Stimulated activated CD4-positive, alpha-beta T cell treated with anti-CD3 and anti-CD28 coated beads, Interleukin-2, amount 100 ng/mL, for 48 hours (primary cell): ENCODE results near the gene GAS7.
"Not testable (repeated sequence)": the region's sequence is repeated elsewhere in the genome, so short reads cannot be mapped to it uniquely, and the experiment has no call there.

Source experiments
- DNase-seq, 2 donors: peaks; one replicate each; pipeline ENCODE4 v3.0.0-alpha.2; 2020

The GAS7 gene

DNA sequence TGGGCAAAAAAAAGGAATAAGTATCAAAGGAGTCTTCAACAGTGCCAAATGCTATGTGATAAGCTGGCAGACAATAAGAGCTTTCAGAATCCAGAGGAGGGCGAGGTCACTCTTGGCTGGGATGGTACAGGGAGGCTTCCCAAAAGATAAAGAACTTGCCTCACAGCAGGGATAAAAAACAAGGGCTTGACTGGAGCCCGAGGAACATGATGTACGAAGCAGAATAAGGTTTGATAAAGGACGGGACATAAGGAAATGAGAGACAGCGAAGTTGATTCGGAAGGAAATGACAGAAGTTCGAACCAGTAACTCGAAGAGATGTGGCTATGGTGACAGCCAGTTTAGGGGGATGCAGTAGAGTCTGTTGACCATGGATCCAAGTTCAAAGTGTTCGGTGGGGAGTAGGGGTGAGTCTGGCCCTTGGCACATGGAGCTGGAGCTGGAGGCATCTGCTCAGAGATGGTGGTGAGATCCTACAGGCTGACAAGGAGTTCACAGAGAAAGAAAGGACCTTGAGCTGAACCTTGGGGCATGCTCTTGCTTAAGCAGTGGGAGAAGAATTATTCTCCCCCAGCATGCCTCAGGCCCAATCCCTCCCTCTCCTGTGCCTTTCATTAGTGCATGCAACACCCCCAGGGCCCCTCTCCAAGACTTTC, 155.7 kb downstream of the GAS7 start:
- no peak for DNase-seq

DNA sequence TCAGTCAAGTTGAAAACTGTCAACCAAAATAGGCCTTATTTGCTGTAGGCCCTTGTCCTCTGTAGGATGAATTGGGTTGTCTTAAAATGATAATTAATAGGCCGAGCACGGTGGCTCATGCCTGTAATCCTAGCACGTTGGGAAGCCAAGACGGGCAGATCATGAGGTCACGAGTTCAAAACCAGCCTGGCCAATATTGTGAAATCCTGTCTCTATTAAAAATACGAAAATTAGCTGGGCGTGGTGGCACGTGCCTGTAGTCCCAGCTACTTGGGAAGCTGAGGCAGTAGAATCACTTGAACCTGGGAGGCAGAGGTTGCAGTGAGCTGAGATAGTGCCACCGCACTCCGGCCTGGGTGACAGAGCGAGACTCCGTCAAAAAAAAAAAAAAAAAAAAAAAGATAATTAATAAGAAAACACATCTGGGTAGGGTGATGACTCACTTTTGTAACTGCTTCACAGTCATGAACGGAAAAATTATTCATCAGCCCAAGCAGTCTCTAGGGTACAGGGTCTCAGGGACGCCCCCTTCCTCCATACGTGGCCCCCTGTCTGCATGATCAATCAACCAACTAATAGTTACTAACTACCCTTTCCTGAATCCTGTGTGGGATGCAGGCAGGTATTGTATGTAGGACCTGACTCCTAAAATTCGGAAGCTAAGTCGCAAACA, 156.4 kb downstream of the GAS7 start:
- DNase-seq: no peak

DNA sequence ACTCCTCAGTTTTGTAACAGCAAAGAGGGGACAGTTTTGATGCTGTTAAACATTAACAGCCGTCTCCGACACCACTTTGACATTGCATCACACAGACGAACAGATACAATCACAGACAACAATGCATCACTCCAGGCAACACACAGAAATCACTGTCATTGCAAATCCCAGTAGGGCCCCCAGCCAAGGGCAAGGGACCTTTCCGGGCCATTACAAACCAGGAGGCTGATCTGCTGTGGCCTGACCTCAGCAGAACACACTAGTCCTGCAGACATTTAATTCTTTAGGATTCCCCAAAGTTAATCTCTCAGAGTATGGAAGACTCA, 157.2 kb downstream of the GAS7 start:
- DNase-seq: no peak

DNA sequence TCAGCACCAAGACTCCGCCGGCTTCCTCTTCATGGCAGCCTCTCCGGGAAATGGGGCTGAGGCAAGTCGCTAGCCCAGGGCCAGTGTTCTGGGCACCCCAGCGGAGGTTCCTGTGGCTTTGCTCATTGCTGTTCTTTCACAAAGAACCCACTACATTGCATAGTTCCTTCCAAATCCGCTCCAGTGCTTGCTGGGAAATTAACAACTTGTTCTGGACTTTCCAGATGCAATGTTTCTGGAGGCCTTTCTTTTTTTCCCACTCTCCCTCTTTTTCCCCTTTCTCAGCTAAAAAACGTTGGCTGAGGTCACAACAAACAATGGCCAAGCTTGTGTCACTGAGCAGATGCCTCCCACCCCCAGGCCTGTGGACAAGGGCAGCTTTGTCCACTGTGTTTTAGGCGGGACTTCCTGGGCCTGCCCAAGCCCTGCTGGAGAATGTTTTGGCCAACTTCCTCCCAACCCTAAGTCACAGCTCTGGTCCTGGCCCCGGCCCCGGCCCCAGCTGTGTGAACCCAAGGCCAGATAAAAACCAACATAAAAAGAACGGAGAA, 161.8 kb downstream of the GAS7 start:
- DNase-seq: no peak

DNA sequence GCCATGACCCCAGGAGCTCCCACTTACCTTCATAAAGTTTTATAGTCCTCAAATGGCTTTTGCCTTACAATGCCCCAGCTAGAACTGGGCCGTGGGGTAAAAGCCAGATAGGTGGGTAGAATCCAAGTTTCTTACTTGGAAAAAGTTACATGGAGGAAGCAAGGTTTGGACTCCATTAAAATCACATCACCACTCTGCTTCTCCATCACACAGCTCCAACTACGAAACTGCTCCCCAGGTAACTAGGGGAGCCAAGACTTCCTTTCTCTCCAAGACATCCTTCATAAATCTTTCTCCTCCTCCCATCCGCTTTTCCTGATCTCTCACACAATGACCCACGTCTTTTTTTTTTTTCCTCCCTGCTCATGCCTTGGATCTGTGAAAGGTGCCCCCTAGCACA, 162.5 kb downstream of the GAS7 start:
- DNase-seq: no peak

DNA sequence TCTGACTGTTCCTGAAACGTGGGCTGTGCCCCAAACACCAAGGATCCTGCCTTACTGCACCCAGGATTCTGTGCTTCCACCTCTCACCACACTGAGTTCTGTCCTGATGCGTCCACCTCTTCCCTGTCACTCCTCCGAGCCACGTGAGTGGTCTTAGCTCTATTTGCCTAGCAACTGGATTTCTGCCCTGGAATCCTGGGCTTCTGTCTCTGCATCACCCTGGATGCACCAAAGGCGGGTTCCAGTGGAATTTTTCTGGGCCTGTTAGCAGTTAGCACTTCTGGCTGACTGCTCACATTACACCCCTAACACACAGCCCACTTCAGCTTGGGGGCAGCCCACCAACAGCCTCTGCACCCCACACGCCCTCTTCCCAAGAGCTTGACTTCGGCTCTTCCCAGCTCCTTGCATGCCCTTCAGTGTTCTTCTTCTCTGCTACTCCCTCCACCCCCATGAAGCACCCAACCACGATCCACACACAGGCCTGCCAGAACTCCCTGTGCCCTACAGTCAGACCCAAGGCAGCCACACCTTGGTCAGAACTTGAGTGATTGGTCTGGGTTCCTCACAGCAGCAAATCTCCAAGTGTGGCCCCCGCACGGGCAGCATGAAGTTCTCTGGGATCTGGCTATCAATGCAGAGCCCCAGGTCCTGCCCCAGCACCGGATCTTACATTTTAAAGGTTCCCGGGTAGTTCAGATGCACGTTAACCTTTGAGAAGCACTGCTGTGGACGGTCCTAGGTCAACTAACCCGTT, 163.5 kb downstream of the GAS7 start:
- DNase-seq: no peak

DNA sequence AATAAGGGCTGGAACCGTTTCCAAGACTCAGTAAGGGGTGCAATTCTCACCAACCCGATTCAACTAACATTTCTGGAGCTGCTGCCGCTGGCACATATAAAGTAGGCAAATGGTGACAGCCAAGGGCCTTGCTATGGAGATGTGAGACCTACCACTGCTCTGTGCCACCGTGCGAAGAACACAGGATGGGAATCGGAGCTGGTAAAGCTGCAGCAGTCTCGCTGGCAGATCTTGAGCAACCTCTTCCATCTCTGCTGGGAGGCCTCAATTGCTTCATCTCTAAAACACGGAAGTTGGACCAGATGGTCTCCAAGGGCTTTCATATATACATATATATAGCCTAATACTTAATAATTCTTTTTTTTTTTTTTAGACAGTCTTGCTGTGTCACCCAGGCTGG, 164.4 kb downstream of the GAS7 start:
- no peak for DNase-seq

DNA sequence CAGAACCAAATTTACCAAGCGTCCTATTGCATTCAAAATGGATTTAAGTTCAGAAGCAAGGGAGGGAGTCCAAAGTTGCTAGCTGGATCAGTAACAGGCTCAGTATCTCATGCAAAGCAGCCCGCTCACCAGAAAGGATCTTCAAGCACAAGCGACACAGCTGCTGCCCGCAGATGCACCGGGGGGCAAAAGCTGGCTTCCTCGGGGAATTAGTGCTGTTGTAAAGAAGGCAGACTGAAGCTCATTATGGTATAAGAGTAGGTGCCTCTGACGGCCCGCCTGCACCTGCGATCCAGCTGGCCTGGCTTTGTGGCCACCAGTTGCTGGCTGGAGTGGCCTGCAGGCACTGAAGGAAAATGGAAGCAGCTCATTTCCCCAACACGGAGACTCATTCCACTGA, 165.0 kb downstream of the GAS7 start:
- DNase-seq: no peak

DNA sequence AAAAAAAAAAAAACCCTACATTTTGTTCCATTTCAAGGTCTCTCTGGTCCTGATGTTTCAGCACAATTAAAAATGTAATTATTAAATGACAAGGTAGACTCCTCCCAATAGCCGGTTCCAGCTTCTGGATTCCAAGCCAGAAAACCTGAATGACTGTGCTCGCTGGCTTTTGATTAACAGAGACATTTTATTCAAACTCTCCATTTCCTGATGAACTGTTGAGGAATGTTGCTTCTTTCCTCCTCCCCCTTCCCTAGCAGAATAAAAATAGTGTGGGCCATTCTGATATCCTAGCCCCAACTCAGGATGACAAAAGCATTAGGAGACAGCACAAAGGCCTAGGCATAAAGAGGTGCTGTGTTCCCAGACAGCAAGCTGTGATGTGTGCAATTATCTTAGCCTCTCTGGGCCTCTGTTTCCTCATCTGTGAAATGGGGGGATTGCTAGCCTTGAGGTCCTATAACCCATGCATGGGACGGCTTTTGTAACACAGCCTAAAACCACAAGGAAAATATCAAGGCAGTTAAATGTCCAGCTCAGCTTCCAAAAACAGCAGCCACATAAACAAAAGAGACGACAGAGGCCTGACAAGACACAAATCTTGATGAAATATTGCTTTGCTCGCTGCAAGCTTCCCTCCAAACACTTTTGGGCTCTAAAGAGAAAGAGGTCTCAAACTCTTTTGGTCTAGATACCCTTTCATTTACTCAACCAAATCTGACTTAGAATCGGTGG, 166.1 kb downstream of the GAS7 start:
- no peak for DNase-seq

DNA sequence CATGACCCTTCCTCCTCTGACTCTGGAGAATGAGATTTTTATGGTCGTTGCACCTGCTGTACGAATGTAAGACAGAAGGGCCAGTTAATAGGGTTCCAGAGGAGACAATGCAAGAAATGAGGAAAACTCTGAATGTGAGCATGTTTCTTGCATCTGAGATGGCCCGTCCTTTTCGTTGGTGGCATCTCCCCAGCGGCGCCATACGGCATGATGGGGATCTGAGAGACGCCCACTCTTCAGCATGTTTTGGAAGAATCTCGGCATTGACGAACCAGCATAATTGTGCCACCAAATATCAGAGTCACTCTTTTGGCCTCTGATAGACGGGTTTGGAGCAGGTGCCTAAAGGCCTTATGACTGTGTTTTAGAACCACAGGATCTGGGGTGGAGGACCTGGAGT, 166.8 kb downstream of the GAS7 start:
- no peak for DNase-seq

DNA sequence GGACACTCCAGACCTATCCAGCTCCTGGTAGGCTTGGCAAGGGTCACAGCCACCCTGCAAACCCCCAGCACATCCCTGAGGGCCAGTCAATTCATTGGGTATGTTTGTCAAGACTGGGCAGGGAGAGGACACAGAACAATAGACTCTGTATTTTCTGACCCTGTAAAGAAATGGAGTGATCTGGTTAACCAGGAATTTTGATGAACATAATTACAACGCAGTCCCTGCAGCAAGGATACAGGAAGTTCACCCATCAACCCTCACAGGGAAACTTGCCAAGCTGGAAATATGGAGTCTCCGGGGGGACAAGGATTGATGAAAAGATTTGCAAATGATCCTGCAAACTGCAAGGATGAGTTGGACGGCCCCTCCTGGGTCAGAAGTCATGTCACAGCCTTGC, 167.3 kb downstream of the GAS7 start:
- DNase-seq: no peak

DNA sequence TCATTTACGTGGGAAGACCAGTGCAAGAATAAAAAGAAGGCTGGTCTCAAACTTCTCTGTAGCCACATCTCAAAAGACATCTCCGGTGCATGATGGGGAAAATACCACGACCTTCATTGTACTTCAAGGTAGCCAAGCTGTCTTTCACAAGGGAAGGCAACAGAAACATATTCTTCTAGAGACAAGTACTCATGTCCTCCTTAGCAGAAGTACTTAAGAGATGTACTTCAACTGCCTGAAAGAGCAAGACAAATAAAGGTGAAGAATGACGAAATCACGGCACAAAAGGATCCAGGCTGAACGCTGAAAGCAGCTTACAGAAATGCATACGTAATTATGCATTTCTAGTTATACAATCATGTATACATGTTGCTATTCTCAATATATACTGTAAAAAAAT, 169.3 kb downstream of the GAS7 start:
- no peak for DNase-seq

DNA sequence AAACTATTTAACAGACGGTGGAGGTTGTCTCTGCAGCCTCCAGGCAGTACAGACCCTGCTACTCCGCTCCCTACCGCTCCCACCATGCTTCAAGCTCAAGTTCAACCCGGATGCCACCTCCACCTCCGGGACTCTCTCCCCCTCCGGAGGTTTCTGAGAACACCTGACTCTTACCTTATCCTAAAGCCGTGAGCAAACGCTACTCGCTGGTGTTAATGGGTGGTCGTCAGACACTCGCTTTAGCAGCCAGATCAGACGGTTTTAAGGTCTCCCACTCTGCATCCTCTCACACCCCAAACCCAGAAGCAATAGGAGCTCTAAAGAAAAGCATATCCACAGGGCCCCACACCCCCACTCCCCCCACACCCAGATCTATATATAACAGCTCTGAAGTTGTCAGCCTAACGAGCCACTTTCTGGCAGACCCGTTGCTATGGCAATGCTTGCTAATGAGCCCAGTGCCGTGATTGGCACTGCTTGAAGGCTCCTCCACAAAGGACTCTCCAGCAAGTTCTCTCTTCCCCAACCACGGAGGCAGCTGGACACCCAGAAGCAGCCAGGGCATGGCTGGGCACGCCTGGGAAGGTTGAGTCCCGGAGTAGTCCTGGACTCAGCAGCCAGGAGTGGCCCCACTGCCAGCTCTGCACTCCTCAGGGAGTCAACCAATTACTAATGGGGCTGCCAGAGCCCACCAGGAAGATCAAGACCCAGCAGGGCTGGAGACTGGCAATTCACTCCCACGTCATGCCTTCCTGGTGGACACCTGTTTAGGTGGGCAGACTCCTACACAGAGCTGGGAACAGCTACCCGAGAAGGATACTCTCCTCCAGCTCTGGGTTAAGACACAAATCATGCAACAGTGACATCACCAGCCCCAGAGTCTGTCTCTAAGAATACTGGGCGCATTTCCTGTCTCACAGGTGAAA, 172.2 kb downstream of the GAS7 start:
- DNase-seq: no peak

DNA sequence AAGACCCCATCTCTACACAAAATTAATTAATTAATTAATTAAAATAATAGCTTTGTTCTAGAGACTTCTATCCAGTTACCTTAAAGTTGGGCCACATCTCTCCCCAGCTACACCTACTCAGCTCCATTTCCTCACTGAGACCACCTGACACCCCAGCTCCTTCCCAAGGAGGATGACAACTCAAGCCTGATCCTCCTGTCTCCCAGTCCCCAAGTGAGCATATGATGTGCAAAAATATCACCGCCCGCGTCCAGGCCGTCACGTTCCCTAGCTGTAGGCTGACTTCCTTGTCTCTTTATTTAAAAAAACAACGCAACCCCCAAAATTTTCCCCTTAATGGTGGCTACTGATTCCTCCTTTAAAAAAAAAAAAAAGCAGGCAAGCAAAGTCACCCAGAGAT, 173.2 kb downstream of the GAS7 start:
- DNase-seq: no peak

DNA sequence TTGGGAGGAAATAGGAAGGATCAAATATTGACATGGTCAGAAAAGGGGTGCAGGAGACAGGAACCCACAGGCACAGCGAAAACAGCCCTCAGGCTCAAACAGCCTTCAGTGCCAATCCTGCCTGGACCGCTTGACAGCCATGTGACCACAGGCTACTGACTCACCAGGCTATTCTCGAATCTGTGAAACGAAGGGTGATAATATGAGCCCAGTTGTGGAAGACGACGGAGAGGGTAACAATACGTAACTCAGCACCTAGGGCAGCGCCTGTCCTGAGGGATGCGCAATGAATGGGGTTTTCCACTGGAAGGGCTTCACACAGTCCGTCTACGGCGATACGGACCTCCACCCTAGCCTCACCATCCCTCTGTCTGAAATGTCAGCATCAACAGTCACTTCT, 176.0 kb downstream of the GAS7 start:
- DNase-seq: no peak

DNA sequence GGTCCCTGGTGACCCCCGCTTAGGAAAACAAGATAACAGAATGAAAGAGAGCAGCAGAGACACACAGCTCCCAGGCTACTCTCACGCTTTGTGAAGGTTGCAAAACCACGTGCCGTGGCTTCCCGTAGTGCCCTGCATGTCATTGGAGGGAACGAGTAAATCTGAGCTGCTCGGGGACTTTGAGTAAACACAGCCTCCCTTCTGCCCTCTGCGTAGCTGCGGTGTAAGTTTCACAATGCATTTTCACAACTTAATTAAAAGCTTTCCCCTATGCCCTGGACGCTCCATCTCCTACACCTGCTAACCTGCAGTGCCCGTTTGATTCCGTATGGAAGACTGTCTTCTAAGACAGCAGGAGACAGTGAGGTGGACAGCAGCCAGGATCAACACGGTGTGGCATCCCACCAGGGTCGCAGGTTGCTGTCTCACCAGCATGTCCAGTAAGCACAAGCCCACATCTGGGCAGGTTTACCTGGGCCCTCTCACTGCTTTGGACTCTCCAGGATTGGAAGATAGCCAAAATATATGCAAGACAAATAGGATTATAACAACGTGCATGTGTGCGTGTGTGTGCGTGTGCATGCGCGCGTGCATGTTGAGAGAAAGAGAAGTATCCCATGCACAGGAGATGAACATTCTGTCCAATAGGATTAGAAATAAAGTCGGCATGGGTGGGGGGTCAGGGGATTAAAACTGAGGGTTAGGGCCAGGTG, 177.0 kb downstream of the GAS7 start:
- DNase-seq: no peak

DNA sequence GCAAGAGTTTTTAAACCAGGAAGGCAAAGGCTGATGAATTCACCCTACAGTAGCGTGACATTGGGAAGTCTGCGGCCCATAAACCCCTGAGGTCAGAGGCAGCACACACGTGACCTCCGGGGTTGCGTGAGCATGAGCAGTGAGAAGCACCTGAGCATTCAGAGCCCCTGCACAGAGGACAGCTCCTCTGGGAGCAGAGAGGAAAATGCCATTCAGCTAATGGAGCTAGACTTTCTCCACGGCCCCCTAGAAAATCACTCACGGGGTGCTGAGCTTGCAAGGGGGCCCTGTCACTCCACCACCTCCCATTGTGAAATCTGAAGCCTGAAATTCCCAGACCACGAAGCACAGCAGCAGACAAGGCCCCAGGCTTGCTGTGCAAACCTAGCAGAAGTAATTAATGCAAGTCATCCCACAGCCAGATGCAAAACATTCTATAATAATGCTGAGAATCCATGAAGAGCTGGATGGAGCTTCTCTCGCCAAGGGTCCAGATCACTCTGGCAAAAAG, 178.4 kb downstream of the GAS7 start:
- DNase-seq: no peak

DNA sequence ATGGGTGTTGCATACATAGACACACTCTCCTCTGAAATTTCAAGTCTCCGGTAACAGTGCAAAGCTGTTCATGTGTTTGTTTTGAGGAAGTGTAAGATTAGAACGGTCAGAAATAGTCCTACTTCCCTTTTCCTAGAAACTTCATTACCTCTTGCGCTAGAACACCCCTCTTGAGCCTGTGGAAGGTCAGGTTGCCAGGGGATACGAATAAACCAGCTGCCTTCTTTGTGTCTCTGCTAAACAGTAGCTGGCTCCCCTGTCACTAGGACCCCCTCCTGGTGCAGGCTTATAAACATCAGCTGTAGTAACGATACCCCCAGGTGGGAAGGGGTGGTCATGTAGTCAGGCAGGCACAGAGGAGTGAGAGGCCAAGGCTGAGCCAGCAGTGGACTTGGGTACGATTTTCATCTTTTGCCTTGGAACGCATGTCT, 179.9 kb downstream of the GAS7 start:
- DNase-seq: no peak

DNA sequence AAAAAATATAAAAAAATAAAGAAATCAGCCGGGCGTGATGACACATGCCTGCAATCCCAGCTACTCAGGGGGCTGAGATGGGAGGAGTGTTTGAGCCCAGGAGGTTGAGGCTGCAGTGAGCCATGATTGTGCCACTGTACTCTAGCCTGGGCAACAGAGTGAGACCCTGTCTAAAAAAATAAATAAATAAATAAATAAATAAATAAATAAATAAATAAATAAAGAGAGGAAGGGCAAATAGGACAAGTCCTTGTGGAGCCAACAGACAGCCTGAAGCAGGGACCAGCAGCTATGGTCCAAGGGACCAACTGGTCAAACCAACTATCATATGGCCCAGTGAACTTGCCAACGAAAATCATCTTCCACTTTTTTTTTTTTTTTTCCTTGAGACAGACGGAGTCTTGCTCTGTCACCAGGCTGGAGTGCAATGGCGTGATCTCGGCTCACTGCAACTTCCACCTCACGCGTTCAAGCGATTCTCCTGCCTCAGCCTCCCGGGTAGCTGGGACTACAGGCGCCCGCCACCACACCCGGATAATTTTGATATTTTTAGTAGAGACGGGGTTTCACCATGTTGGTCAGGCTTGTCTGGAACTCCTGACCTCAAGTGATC, 181.3 kb downstream of the GAS7 start:
- DNase-seq: not testable (repeated sequence)

DNA sequence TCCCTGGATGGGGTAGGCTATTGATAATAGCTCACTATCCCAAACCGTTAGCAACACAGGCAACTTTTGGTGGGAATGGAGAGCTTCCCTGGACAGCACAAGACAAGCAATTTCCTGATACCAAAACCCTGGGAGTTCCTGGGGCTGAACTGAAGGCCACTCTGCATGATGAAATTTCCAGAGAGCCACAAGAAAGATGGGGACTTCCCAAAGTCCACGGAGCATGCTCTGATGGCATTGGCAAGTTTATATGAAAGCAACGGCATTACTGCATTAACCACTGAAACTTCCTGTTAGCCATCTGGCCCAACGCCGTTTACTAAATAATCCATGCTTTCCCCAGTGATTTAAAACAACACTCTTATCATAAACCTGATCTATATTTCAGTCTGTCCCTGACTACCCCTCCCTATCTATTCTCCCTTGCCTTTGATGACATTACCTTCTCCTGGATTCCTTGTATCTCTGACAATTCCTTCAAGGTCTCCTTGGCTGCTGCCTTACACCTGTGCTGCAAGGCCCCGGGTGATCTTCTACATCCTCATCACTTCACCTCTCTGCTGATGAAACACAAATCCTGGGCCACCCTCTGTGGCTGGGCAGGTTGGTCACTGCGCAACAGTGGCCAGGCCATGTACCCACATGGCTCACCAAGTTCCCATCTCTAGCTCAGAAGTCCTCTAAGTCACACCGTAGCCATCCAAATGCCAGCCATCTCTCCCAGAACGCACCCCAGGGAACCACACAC, 184.9 kb downstream of the GAS7 start:
- no peak for DNase-seq
